Adipose tissue (tissue), 3 donors: ENCODE measurements around the gene TNF. TPM values are rescaled to one million over a fixed set of nuclear protein-coding genes. Genes with fewer than 3 reads are reported as not detected.

Experiments
- H3K27ac ChIP-seq: one replicate; pipeline ENCODE4 v1.5.1; 2013; ENCODE audit warnings: low read depth, low read length
- WGBS, 3 donors: extraction: QIAGEN DNeasy Blood & Tissue Kit; methylation state at CpG; one replicate each; pipeline ENCODE4 v1.1.7; 2013; 5-methylcytosine and 5-hydroxymethylcytosine counted together
- polyA plus RNA-seq, 3 donors: library from polyadenylated mRNA; stranded (reverse); fragments of 200-250 nt; gene quantifications; one replicate each; pipeline ENCODE4 v1.2.3, GENCODE V29; 2013
- donor health status: healthy with polysubstance abuse.
- donor health status: Bipolar disorder and iron deficiency.
- donor health status: healthy.

The TNF gene
- polyA plus RNA-seq, 3 donors = 0.16 to 1.1 (median 0.56) TPM

DNA sequence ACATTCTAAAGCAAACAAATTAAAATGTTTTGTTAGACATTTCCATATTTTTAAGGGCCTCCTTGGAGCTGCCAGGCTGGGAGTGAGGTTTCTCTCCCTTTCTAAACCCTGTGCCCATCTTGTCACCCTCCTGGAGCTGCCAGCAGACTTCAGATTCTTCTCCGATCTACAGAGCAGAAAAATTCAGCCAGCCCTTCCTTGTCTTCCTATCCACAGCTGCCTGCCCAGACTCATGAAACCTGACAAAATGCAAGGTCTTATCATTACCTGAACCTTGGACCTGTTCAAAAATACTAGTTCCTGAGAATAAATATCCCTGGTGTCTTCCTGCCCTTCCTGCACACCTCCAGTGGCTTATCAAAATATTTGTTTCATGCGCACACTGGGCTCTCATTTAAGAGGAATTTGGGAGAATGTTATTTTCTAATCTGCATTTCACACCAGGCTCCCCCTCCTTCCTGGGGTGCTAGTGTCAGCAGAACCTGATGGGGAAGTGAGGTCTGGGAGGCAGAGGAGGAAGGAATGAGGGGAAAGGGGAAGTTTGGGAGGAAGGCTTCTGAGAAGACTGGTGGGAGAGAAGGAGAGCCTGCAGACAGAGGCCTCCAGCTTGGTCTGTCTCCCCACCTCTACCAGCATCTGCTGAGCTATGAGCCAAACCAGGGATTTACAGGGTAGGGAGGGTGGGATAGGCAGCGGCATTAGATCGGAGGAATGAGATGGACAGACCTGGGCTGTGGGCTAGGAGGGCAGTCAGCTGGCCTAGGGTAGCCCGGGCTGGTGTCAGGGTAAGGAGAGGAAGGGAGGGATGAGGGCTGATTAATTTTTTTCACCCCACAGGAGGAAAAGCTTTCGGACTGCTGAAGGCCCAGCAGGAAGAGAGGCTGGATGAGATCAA, 39.6 kb downstream of the TNF start, which contains the start of gene AIF1:
TSS of gene AIF1 (plus strand) at position 551 of the 895 bp plus-strand sequence. CDS start at position 647, 96 bp downstream.
- 37 to 74% (median 47%) methylated on average over 6 of the region's 6 CpGs for WGBS, 3 donors
- H3K27ac ChIP-seq = no peak within 1 kb of the TSS

DNA sequence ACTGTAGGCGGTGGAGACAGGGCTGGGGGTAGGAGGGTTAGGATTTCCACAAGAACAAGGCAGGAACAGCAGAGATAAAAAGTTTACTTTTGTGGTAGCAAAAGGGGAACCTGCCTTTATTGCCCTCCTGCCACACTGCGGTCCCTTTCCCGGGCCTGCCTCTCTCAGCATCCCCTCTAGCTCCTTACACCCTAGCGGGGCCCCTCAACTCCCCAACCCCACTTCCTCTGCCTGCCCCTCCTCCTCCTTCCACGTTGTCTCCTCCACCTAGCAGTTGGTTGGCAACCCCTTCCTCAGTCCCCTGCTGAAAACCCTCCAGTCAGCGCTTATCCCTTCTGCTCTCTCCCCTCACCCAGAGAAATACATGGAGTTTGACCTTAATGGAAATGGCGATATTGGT, 40.4 kb downstream of the TNF start:
- no peak overlapping the region for H3K27ac ChIP-seq
- 36 to 64% (median 45%) methylated on average over 7 of the region's 7 CpGs for WGBS, 3 donors

DNA sequence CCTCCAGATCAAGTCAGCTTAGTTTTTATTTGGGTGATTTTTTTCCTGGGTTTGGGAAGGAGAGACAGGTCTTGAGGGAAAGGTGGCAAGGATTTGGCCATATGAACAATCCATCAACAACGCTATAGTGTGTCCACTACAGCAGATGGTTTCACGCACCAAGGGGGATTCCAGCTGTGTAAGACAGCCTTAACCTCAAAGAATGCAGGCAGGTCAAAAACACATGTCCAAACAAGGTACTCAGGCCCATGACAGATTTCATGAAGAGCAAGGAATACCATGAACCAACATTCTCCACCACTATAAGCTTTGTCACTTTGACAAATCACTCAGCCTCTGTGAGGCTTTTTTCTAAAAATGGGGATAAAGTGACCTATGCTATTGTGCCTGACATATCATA, 41.6 kb downstream of the TNF start:
- H3K27ac ChIP-seq = no peak overlapping the region
- WGBS, 3 donors = 77 to 86% (median 80%) methylated on average over 2 of the region's 2 CpGs

DNA sequence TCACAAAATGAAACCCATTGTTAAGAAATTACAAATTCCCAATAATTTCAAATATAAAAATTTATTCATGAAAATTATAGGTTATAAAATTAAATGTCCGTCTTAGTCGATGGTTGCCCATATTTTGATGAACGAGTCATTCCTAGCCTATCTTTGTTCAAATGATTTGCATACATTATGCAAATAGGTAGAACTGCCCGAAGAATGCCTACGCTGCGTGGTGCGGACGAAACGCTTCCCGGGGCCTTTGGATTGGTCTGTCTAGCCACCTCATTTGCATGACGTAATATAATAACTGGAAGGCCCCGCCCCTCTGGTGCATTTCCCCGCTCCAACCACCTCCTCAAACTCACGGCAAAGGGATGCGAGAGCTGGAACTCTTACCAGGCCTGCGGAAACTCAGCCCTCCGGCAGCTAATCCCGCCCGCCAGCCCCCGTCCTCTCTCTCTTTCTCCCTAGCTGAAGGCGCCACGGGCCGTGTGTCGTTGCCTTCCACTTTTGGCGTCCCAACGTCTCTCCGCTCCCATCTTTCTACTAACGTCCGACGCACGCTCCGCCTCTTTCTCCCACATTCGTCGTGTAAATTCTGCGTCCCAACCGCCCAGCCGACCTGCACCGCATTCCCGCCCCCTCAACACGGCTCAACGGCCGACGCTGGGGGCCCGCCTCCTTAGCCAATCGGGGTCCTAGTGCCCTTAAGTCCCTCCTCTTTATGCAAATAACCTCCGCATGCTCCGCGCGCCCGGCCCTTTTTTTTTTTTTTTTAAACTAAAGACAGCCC, 44.6 kb downstream of the TNF start:
- H3K27ac ChIP-seq = peak overlapping the region; percentile 75
- 0 to 1% (median 0%) methylated on average over 50 of the region's 50 CpGs for WGBS, 3 donors

DNA sequence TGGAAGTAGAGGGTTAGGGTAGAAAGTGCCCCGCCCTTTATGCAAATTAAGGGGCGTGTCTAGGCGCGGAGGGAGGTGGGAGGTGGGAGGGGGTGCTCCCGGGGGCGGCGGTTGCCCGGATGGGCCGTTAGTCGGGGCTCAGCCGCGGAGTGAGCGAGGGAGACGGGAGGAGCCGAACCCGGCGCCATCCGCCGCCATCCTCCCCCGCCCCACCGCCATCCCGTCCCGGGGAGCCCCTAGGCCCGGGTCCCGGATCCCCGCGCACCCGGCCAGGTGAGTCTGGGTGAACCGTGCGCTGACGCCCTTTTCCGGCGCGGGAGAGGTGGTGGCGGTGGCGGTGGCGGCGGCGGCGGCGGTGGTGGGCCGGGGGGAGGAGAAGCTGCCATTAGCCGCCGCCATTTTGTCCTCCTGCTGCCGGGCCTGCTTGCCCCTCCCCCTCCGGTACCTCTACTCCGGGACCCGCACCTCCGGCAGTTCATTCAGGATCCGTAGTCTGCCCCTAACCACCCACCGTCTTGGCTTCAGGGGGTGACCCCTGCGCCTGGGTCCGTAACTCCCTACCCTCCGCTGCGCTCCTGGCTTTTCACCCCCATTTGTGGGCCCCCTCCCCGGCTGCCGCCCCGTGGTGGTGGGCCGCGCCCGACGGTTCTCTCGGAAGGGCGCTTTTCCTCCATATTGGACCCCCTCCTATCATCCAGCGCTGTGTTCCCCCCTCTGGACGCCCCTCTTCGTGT, 45.4 kb downstream of the TNF start, which contains the start of gene PRRC2A:
TSS of gene PRRC2A (plus strand) at position 130 of the 734 bp plus-strand sequence. CDS start 2,075 bp downstream, outside the sequence.
- 0 to 1% (median 1%) methylated on average over 43 to 60 of the region's 67 CpGs for WGBS, 3 donors
- H3K27ac ChIP-seq = peak within 1 kb of the TSS; percentile 86

DNA sequence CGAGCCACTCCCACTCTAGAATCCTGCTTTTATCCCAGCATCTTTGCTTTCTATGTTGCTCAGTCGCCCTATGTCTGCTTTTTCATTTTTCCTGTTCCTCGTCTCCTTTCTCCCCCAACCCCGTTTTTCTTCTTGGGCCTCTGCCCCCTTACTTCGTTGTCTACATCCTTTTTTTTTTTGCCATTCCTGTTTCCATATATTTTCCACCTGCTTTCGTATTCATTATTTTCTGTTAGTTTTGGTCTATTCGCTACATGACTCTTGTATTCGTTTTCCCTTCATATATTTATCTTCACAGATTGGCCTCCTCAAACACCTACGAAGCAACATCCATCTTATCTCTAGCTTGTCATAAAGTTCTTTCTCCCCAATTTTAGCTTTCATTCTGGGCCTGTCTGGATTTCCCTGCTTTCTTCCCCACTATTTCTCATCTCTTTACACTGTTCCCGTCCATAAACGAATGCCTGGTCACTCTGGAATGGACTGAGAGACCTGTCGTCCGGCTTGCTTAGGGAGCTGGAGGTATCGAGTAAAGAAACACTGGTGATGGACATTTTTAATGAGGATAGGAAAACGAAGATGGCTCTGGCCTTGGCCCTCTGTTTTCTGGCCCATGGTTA, 46.1 kb downstream of the TNF start:
- H3K27ac ChIP-seq = peak overlapping the region; percentile 86
- WGBS, 3 donors = 9 to 15% (median 14%) methylated on average over 15 of the region's 15 CpGs

DNA sequence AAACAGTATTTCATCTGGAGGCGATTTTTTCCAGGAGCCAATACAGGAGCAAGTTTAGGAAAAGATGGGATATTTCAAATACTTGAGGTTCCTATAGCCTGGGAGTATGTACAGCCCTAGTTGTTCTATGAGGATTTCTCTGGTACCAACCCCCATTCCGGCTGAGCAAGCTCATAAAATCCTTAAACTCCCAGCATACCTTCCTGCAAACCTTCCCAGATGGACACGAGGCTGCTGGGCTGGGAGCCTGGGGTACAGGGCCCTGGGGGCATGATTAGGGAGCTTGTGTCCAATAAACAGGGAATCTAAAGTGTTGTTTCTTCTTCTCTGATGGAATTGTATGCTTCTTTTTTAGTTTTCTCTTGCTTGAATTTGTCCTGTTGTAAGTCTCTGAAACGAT, 46.6 kb downstream of the TNF start:
- 31 to 40% (median 39%) methylated on average over 4 of the region's 4 CpGs for WGBS, 3 donors

DNA sequence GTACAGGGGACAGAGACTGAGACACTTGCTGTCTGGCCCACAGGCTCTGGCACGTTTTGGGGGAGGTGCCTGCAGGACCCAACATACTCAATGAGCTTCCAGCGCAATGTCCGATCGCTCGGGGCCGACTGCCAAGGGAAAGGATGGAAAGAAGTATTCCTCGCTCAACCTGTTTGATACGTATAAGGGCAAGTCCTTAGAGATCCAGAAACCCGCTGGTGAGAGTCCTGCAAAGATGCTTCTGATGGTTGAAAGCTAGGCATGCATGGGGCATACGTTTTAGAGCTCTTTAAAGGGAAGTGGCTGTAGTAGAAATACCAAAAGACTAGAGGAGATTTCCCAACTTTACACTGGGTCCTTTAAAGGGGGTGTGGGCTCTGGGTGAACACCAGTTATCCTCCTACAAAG, 47.3 kb downstream of the TNF start:
- WGBS, 3 donors = 43 to 57% (median 55%) methylated on average over 10 of the region's 10 CpGs
- no peak overlapping the region for H3K27ac ChIP-seq

More for the DNA sequence above, 46.6 kb downstream of the TNF start:
- no peak overlapping the region for H3K27ac ChIP-seq

DNA sequence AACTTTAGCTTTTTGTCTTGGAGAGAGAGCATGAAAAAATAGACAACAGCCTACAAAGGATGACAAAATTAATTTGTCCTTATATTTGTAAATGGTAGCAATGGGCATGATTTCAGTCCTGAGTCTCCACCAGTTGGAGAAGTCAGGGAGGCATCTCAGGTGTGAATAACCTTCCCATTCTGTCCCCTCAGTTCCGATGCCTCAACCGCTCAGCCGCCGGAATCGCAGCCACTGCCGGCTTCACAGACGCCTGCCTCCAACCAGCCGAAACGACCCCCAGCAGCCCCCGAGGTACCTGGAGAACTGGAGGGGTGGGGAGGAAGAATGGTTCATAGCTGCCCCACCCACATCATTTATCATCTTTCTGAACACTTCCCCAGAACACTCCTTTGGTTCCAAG, 48.7 kb downstream of the TNF start:
- WGBS, 3 donors = 88 to 90% (median 89%) methylated on average over 10 of the region's 10 CpGs
- no peak overlapping the region for H3K27ac ChIP-seq

DNA sequence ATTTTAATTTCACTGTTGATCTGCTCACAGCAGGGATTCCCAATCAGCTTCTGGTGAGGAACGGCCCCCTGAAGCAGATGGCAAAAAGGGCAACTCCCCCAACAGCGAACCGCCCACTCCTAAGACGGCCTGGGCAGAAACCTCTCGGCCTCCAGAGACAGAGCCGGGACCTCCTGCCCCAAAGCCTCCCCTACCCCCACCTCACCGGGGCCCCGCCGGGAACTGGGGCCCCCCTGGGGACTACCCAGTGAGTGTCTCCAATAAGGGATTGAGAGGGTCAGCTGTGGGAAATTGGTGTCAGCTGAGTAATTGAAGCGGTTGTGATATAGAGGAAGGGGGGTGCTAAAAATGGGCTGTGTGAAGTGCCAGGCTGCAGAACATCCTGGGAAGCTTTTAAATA, 51.6 kb downstream of the TNF start:
- 87 to 93% (median 88%) methylated on average over 10 of the region's 10 CpGs for WGBS, 3 donors
- H3K27ac ChIP-seq = no peak overlapping the region

DNA sequence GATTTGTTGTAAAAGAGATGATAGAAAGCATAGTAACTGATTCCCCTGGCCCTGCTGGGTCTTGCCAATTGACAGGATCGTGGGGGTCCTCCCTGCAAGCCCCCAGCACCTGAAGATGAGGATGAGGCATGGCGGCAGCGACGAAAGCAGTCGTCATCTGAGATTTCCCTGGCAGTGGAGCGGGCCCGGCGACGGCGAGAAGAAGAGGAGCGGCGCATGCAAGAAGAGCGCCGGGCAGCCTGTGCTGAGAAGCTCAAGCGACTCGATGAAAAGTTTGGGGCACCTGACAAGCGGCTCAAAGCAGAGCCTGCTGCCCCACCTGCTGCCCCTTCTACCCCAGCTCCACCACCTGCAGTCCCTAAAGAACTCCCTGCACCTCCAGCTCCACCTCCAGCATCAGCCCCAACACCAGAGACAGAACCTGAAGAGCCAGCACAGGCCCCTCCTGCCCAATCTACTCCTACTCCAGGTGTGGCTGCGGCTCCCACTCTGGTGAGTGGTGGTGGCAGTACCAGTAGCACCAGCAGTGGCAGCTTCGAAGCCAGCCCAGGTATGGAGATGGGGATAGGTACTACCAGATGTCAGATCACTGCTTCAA, 52.4 kb downstream of the TNF start:
- no peak overlapping the region for H3K27ac ChIP-seq
- 94 to 98% (median 98%) methylated on average over 19 of the region's 19 CpGs for WGBS, 3 donors

Other genes with a start within 250 kb of the TNF start
- 1,000 to 10,000 TPM in 1 of 3 donors, 100 to 1,000 TPM in 2; 379 to 1,027 (median 723) TPM for gene HLA-B, start 218.4 kb upstream of the TNF start, polyA plus RNA-seq
- 10 to 100 TPM; 12.0 to 14.8 (median 14.3) TPM for gene MICA, start 172.0 kb upstream of the TNF start, polyA plus RNA-seq
- gene MICB, start 77.4 kb upstream of the TNF start, polyA plus RNA-seq = 1 to 10 TPM in 1 of 3 donors, under 1 TPM in 2; 0.53 to 3.3 (median 0.95) TPM
- gene MCCD1, start 46.6 kb upstream of the TNF start, polyA plus RNA-seq = not detected
- gene DDX39B, start 33.6 kb upstream of the TNF start, polyA plus RNA-seq = 100 to 1,000 TPM; 315 to 359 (median 351) TPM
- gene ATP6V1G2, start 29.0 kb upstream of the TNF start, polyA plus RNA-seq = 1 to 10 TPM in 1 of 3 donors, under 1 TPM in 2; 0.48 to 1.8 (median 0.81) TPM
- 10 to 100 TPM; 21.5 to 40.3 (median 25.0) TPM for gene NFKBIL1, start 28.0 kb upstream of the TNF start, polyA plus RNA-seq
- gene LTA, start 3.3 kb upstream of the TNF start, polyA plus RNA-seq = under 1 TPM in 2 of 3 donors, not detected in 1; 0.08 to 0.21 TPM
- 1 to 10 TPM; 1.9 to 6.7 (median 5.3) TPM for gene LTB, start 6.9 kb downstream of the TNF start, polyA plus RNA-seq
- gene LST1, start 10.7 kb downstream of the TNF start, polyA plus RNA-seq = 10 to 100 TPM in 2 of 3 donors, 1 to 10 TPM in 1; 3.1 to 41.1 (median 32.1) TPM
- under 1 TPM in 2 of 3 donors, not detected in 1; 0.14 to 0.39 TPM for gene NCR3, start 17.4 kb downstream of the TNF start, polyA plus RNA-seq
- 100 to 1,000 TPM in 1 of 3 donors, 10 to 100 TPM in 1, 1 to 10 TPM in 1; 7.9 to 180 (median 63.1) TPM for gene AIF1, start 39.7 kb downstream of the TNF start, polyA plus RNA-seq
- 100 to 1,000 TPM in 2 of 3 donors, 10 to 100 TPM in 1; 47.8 to 112 (median 110) TPM for gene PRRC2A, start 45.1 kb downstream of the TNF start, polyA plus RNA-seq
- gene BAG6, start 77.1 kb downstream of the TNF start, polyA plus RNA-seq = 100 to 1,000 TPM; 109 to 202 (median 189) TPM
- gene APOM, start 80.3 kb downstream of the TNF start, polyA plus RNA-seq = 1 to 10 TPM; 2.0 to 6.5 (median 3.6) TPM
- 10 to 100 TPM in 2 of 3 donors, 1 to 10 TPM in 1; 8.8 to 17.0 (median 14.1) TPM for gene C6orf47, start 85.2 kb downstream of the TNF start, polyA plus RNA-seq
- 10 to 100 TPM in 2 of 3 donors, 1 to 10 TPM in 1; 9.7 to 16.6 (median 14.0) TPM for gene GPANK1, start 89.4 kb downstream of the TNF start, polyA plus RNA-seq
- gene CSNK2B, start 90.5 kb downstream of the TNF start, polyA plus RNA-seq = 100 to 1,000 TPM; 103 to 186 (median 172) TPM
- 1 to 10 TPM; 4.2 to 9.8 (median 4.8) TPM for gene LY6G5B, start 94.4 kb downstream of the TNF start, polyA plus RNA-seq
- 1 to 10 TPM; 1.2 to 3.5 (median 2.4) TPM for gene LY6G5C, start 105.5 kb downstream of the TNF start, polyA plus RNA-seq
- 10 to 100 TPM; 28.5 to 39.8 (median 30.5) TPM for gene ABHD16A, start 127.8 kb downstream of the TNF start, polyA plus RNA-seq
- gene LY6G6F, start 131.3 kb downstream of the TNF start, polyA plus RNA-seq = under 1 TPM in 1 of 3 donors, not detected in 2; 0.45 TPM
- gene LY6G6D, start 139.8 kb downstream of the TNF start, polyA plus RNA-seq = not detected
- gene LY6G6C, start 146.2 kb downstream of the TNF start, polyA plus RNA-seq = under 1 TPM in 1 of 3 donors, not detected in 2; 0.16 TPM
- under 1 TPM in 2 of 3 donors, not detected in 1; 0.06 to 0.22 TPM for gene MPIG6B, start 147.8 kb downstream of the TNF start, polyA plus RNA-seq
- 100 to 1,000 TPM in 2 of 3 donors, 10 to 100 TPM in 1; 21.9 to 213 (median 122) TPM for gene DDAH2, start 153.7 kb downstream of the TNF start, polyA plus RNA-seq
- 100 to 1,000 TPM; 140 to 335 (median 301) TPM for gene CLIC1, start 161.0 kb downstream of the TNF start, polyA plus RNA-seq
- 1 to 10 TPM; 2.4 to 4.4 (median 3.9) TPM for gene MSH5, start 164.4 kb downstream of the TNF start, polyA plus RNA-seq
- gene SAPCD1, start 187.1 kb downstream of the TNF start, polyA plus RNA-seq = 1 to 10 TPM in 1 of 3 donors, under 1 TPM in 1, not detected in 1; 0.51 to 1.4 TPM
- 1 to 10 TPM in 1 of 3 donors, under 1 TPM in 1, not detected in 1; 0.61 to 2.1 TPM for gene VWA7, start 201.8 kb downstream of the TNF start, polyA plus RNA-seq
- gene VARS1, start 220.2 kb downstream of the TNF start, polyA plus RNA-seq = 10 to 100 TPM; 24.2 to 38.6 (median 29.1) TPM
- gene LSM2, start 231.4 kb downstream of the TNF start, polyA plus RNA-seq = 10 to 100 TPM; 29.7 to 55.0 (median 38.1) TPM
- 1 to 10 TPM in 1 of 3 donors, under 1 TPM in 2; 0.59 to 1.0 (median 0.80) TPM for gene HSPA1L, start 239.7 kb downstream of the TNF start, polyA plus RNA-seq
- gene HSPA1A, start 240.0 kb downstream of the TNF start, polyA plus RNA-seq = 100 to 1,000 TPM in 1 of 3 donors, 10 to 100 TPM in 2; 32.5 to 514 (median 76.3) TPM